Daoy (cell line): ENCODE measurements around the gene TINAGL1. TPM values are rescaled to one million over a fixed set of nuclear protein-coding genes. Genes with fewer than 3 reads are reported as not detected.
A peak's percentile ranks its signal among the peaks of the same experiment; 100 is the strongest.
"Not testable (repeated sequence)": the region's sequence is repeated elsewhere in the genome, so short reads cannot be mapped to it uniquely, and the experiment has no call there.

Experiments
- DNase-seq: peaks from one replicate; pipeline ENCODE4 v3.0.0-alpha.2; 2015; ENCODE audit warnings: low read depth
- total RNA-seq: library from RNA; depleted of rRNA; stranded (reverse); fragments of >200 nt; shearing (Covaris generic); gene quantifications from 2 replicates; pipeline ENCODE4 v1.2.3, GENCODE V29; 2014

TINAGL1 gene
- total RNA-seq, 1 experiment from 2014 or later: 29.9 TPM

DNA sequence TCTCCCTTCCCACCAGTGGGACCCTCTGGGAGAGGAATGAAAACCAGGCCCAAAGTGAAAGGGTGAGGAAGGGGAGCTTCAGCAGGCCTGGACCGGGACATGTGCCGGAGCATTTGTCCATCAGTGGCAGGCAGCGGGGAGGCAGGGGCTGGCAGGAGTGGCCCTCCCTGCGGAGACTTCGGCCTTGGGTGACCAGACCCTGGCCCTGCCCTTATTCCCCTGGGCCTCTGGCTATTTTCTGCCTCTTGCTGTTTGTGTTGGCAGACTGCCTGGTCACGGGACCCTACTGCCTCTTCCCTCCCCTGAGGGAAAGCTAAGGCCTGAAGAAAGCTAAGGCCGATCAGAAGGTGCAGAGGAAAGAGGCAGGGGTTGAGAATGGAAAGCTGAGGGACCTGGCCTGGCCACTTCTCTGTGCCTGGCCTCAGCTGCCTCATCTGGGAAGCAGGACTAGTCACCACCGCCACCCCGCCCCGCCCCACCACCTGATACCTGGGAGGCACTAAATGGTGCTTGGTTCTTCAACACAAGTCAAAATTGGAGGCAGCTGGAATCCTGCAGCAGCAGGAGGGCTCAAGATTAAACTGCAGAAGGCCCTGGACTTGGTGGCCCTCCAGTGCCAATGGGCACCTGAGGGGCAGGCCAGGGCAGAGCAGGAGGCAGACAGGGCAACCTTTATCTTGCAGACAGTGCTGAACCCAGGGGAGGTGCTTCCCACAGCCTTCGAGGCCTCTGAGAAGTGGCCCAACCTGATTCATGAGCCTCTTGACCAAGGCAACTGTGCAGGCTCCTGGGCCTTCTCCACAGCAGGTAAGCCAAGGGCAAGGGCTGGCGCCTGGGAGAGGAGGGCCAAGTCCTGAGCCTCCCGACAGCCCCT, 7.9 kb downstream of the TINAGL1 start:
- peak; percentile 59 for DNase-seq

DNA sequence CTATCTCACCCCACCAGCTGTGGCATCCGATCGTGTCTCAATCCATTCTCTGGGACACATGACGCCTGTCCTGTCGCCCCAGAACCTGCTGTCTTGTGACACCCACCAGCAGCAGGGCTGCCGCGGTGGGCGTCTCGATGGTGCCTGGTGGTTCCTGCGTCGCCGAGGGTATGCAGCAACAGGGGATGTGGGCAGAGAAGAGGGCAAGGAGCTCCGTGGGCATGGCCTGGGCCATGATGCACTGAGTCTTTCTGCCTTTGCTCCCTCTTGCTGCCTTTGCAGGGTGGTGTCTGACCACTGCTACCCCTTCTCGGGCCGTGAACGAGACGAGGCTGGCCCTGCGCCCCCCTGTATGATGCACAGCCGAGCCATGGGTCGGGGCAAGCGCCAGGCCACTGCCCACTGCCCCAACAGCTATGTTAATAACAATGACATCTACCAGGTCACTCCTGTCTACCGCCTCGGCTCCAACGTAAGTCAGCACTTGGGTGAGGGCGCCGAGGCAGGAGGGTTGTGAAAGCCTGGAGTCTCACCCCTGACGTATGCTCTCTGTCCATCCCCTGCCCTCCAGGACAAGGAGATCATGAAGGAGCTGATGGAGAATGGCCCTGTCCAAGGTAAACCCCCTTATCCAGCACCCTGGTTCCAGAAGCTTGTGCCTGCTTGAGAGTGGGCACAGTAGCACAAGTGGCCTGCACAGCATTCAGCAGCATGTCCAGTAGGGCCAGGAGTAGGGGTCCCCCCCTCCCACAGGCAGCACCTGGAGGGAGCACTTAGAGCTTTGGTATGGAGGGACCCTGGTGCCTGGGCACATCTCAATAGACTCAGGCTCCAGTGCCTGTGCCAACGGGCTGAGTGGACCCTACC, 8.8 kb downstream of the TINAGL1 start:
- DNase-seq: no peak

DNA sequence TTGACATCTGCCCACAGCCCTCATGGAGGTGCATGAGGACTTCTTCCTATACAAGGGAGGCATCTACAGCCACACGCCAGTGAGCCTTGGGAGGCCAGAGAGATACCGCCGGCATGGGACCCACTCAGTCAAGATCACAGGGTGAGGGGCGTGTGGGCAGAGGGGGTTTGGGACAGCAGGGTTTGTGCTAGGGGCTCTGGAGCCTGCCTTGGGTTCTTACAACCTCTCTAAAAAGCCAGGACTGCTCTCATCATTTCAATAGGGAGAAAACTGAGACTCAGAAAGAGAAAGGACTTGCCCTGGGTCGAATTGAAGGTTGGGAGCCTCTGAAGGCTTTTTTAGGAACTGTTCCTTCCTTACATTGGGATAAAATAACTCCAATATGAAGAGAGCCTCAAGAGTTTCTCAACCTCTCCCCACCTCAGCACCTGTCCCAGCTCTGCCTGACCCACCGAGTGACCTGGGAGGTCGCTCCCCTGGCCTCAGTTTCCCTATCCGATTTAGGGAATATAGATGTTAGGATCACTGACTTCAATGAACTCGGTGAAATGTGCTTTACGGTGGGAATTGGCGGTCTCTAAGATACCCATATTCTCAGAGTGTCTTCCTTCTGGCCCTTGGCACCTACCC, 9.5 kb downstream of the TINAGL1 start:
- no peak for DNase-seq

DNA sequence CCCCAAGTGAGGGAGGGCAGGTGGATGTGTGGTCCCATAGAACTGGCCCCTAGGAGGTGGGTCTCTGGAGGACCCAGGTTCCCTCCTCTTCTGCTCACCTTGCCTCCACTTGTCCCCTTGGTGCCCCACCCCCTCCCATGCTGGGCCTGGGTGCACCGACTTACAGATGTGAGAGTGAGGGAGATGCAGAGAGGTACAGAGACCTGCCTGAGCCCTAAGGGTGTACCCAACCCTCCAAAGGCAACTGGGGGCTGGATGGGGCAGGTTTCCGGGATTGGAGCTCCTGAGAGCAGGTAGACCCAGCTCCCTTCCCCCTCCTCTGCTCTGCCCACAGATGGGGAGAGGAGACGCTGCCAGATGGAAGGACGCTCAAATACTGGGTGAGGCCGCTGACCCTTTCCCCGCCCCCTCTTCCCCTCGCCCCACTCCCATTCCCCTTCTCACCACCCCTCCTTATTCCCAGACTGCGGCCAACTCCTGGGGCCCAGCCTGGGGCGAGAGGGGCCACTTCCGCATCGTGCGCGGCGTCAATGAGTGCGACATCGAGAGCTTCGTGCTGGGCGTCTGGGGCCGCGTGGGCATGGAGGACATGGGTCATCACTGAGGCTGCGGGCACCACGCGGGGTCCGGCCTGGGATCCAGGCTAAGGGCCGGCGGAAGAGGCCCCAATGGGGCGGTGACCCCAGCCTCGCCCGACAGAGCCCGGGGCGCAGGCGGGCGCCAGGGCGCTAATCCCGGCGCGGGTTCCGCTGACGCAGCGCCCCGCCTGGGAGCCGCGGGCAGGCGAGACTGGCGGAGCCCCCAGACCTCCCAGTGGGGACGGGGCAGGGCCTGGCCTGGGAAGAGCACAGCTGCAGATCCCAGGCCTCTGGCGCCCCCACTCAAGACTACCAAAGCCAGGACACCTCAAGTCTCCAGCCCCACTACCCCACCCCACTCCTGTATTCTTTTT, 10.3 kb downstream of the TINAGL1 start:
- no peak for DNase-seq

DNA sequence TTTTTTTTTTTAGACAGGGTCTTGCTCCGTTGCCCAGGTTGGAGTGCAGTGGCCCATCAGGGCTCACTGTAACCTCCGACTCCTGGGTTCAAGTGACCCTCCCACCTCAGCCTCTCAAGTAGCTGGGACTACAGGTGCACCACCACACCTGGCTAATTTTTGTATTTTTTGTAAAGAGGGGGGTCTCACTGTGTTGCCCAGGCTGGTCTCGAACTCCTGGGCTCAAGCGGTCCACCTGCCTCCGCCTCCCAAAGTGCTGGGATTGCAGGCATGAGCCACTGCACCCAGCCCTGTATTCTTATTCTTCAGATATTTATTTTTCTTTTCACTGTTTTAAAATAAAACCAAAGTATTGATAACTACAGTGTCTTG, 11.0 kb downstream of the TINAGL1 start:
- DNase-seq: not testable (repeated sequence)

DNA sequence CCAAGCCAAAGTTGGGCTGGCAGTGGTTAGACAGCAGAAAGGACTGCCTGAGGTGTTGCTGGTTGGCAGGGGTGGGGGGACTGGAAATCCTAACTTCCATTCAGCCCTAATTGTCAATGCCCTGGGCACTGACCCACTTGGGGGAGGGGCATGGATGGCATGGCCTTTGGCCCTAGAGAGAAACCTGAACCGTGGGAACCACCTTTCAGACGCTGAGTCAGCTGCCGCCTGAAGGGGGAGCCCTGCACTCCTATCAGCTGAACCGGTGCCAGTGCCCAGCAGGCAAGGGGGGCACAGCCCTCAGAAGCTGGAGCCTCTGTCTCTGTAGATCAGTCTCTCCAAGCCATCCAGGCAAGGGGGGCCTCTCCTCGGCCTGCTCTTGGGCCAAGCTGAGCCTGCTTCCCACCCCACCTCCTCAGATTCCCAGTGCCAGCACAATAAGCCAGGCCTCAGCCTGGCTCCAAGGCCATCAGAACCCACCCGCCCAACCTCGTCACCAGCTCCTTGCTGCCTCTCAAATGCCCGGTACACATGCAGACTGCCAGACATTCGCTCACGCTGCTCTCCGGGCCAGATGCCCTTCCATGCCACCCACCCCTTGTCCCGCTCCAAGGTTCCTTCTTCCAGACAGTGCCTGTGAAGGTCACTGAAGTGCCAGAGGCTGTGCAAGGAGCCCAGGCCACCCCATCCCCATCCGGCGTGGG, 11.6 kb downstream of the TINAGL1 start:
- DNase-seq: peak; percentile 87

DNA sequence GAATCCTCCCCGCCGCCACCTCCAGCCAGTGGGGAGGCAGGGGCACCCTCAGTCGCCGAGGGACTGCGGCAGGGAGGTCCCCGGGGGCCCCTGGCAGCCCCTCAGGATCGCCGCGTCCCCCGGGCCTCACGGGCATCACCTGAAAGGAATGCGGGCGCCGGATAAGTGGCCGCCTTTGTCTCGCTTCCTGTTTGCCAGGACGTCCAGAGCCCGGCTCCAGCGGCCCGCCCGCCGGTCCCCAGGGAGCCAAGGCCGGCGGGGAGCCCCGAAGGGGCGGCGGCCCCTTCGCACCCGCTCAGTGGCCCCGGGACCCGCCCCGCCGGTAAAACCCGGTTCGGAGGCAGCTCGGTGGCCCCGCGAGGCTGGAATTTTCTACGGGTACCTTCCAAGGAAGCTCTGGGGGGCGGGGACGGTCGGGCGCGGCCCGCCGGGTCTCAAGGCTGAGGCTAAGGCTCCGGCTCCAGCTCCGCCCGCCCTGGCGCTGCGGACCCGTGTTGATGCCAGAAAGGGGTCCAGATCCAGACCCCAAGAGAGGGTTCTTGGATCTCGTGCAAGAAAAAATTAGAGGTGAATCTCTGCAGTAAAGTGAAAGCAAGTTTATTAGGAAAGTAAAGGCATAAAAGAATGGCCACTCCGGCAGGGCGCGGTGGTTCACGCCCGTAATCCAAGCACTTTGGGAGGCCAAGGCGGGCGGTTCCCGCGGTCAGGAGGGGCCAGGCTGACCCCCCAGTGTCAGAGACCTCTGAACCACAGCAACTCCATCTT, 12.6 kb downstream of the TINAGL1 start:
- DNase-seq: peak; percentile 86

DNA sequence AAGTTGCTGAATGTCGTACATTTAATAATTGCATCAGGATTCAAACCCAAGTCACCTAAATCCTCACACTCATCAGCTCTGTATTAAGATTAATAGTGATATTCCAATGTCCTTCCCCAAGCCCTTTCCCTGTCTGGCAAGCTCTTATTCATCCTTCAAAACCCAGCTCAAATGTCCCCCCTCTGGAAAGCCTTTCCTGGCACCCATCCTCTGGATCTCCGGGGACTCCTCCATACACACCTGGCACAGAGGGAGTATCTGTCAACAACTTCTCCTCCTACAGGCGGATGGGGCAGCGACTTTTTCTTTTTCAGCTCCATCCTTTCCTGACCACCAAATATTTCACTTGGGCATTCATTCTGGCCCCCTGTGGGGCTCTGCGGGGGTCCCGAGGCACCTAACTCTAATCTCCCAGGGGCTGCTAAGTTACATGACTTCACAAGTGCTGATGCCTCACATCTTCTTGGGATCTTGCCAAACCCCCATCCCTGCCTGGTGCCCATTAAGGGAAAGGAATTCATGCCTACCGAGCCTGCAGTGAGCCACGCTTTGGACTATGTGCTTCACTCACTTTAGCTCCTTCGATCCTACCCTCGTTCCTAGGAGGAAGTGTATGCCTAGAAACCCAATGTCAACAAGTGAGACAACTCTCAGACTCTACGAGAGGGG, 15.2 kb downstream of the TINAGL1 start:
- peak; percentile 98 for DNase-seq

DNA sequence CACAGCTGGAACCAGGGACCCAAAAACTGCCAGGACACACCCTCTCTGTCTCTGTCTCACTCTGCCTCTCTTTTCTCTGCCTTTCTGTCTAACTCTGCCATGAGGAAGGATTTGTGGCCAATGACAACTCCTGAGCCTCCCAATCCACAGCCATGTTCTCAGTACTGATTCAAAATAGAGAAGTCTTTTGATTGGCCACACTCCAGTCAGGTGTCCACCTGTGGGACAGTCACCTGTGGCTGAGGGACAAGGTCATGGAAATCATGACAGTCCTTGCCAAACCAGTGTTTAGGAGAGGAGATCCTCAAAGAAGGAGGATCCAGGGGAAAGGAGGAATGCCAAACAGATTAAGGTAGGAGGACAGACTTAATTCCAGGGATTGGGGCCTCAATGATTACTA, 15.8 kb downstream of the TINAGL1 start:
- DNase-seq: no peak

DNA sequence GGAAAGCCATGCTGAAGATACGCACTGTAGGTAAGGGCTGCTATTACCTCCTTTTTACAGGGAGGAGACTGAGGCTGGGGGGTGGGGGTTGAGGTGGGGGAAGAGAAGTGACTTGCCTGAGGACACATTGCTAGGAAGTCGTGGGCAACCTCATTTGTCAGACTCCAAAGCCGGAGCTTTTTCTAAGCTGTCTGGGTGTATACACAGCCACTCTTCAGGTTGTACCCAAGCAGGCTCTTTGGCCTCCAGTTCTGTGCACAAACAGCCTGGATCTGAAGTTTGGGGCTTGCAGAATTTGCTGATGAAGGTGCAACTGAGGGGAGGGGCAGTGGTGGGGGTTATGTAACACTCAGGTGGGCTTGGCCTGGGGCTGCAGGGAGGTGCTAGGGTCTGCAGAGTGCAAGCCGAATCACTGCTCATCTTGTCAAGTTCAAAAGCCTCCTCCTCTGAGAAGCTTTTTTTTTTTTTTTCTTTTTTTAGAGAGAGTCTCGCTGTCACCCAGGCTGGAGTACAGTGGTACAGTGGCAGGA, 16.9 kb downstream of the TINAGL1 start:
- DNase-seq: no peak

DNA sequence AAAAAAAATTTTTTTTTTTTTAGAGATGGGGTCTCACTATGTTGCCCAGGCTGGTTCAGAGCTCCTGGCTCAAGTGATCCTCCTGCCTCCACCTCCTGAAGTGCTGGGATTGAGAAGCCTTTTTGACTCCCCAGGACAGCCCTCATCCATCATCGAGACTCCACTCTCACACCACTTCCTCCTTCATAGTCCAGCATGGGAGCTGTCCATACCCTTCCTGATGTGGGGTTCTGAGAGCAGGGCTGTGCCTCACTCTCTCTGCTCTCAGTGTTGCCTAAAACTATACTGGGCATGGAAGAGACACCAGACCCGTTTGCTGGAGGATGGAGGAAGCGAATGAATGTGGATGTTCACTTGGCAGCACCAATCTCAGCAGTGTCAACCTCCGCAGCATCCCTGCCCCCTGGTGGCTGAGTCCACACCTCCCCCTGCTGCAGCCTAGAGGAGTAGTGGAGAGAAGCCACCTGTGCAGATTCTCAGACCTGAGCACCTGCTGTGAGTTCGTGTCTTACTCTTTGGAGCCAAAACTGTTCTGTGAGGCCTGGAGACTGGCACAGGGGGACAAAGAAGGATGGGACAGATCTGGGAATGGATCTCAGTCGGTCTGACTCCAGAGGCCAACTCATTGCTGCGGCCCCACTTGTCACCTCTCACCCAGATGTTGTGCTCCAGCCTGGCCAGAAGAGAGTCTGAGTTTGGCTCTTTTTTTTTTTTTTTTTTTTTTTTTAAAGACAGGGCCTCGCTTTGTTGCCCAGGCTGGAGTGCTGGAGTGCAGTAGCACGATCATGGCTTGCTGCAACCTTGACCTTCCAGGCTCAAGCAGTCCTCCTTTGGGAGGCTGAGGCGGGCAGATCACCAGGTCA, 17.7 kb downstream of the TINAGL1 start:
- peak; percentile 88 for DNase-seq

DNA sequence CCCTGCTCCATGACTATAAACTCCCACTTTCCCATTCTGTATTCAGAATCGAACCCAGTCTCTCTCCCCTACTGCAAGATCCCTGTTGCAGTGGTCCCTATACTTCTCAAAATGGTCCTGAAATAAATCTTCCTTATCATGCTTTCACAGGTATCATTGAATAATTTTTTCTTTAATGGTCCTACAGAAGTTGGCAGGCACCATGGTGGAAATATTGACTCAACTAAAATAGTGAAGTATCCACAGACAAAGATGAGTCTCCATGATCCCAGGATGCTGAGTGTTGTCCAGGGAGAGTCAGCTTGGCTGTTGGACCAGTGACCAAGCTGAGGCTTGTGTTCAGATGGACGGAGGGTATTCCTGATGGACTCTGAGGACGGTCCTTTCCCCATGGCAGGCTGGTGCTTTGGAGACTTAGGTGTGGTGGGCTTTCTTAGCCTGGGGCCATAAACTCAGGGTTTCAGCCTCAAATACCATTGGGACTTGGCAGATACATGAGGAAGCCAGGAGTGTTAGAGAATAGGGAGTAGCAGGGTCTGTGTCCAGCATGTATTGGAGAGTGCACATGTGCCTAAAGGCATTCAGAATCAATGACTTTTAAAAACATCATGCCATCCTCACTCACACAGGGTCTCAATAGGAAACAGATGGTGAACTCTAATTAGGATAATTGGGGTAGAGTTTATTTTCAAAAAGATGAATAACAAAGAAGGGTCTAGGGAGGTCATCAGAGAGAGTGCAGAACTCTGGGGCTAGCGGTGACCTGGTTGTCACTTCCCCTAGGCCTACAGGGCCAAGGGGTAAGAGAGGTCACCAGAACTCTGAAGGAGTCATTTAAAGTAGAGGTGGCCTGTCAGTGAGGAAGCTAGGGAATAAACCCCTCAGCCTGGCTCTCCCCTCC, 19.8 kb downstream of the TINAGL1 start:
- no peak for DNase-seq

DNA sequence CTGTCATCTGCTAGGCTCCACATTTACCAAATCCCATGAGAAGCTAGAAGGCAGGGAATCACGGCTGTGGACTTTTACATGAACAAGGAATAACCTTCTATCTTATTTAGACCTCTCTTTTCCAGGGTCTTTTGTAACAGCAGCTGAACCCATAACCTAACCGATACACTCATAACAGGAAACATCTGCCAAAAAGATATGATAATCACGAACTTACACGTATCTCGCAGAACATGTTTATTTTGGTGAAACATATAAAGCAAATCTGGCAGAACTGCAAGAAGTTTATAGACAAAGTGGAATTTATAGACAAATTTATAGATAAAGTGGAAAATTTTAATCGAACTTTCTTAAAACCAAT, 20.4 kb downstream of the TINAGL1 start:
- DNase-seq: no peak

DNA sequence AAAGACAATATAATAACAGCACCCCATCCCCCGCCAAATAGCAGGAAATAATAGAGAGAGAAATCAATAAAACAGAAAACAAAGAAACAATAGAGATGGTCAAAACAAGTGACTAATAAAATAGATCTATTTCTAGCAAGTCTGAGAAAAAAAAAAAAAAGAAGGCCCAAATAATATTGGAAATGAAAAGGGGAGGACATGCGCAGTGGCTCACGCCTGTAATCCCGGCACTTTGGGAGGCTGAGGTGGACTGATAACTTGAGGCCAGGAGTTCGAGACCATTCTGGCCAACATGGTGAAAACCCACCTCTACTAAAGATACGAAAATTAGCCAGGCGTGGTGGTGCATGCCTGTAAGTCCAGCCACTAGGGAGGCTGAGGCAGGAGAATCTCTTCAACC, 22.7 kb downstream of the TINAGL1 start:
- DNase-seq: no peak

DNA sequence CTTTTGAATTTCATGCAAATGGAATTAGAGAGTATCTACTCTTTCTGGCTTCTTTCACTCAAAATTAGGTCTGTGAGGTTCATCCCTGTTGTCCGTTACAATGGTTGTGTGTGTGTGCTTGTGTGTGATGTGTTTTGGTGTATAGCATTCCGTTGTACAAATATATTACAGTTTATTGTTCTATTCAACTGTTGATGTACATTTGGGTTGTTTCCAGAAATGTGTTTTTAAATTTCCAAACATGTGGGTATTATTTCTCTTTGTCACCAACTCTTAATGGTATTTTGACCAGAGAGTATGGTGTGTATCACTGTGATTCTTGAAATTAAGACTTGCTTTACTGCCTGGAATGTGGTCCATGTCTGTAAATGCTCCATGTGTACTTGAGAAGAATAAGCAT, 24.3 kb downstream of the TINAGL1 start:
- DNase-seq: no peak

DNA sequence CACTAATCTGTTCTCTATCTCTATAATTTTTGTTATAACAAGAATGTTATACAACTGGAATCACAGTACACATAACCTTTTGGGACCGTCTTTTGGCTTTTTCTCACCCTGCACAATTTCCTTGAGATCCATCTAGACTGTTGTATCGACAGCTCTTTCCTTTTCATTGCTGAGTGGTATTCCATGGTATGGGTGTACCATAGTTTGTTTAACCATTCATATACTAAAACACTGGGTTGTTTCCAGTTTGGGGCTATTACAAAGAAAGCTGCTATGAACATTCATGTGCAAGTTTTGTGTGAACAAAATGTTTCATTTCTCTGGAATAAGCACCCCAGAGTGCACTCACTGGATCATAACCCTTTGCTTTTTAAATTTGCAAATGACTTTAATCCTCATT, 25.8 kb downstream of the TINAGL1 start:
- no peak for DNase-seq

DNA sequence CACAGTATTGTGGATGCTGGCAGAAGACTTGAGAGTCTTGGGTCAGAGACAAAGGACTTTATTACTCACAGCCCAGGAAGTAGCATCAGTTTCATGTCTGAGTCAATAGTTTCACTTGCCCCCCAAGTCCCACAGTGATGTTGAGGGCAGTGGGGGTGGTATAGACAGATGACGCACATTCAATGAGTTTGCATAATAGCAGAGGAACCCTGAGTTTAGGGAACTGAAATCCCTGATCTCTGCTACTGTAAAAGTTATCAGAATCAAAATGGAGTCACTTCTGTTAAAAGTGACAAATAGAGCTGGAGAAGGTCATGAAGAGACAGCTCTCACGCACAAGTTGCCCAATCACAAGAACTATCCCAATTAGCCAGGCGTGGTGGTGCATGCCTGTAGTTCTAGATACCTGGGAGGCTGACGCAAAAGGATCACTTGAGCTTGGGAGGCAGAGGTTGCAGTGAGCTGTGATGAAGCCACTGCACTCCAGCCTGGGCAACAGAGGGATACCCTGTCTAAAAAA, 29.7 kb downstream of the TINAGL1 start:
- DNase-seq: peak; percentile 77
